Measurements from ENCODE around the gene KLK1.

The KLK1 gene

GRCh38 chr19:50820086-50820485, 3.5 kb downstream of the KLK1 start:
- TF ChIP-seq CEBPB (IDR thresholded peaks at IDR 0.05) (no peak), ZBTB7A (IDR thresholded peaks at IDR 0.05; ENCODE audit: low read depth) (no peak), TAF1 (IDR thresholded peaks at IDR 0.05; ENCODE audit: low read depth) (no peak), FOXM1 (IDR thresholded peaks at IDR 0.05; ENCODE audit: borderline replicate concordance, low read depth) (no peak), TEAD4 (IDR thresholded peaks at IDR 0.05) (no peak), EP300 (IDR thresholded peaks at IDR 0.05; ENCODE audit: borderline replicate concordance) (no peak), REST (IDR thresholded peaks at IDR 0.05; ENCODE audit: low read depth) (no peak), YY1 (IDR thresholded peaks at IDR 0.05; ENCODE audit: low read depth) (no peak), MAX (IDR thresholded peaks at IDR 0.05) (no peak), USF1 (IDR thresholded peaks at IDR 0.05) (no peak)

- no peak for TF ChIP-seq TAF1 (IDR thresholded peaks at IDR 0.05; ENCODE audit: low read depth)
- TF ChIP-seq RAD21 (IDR thresholded peaks at IDR 0.05; ENCODE audit: low read depth), result no peak
- TF ChIP-seq FOXM1 (IDR thresholded peaks at IDR 0.05; ENCODE audit: borderline replicate concordance, low read depth), result no peak
- no peak for TF ChIP-seq TEAD4 (IDR thresholded peaks at IDR 0.05)
- TF ChIP-seq CREB1 (IDR thresholded peaks at IDR 0.05; ENCODE audit: low read depth), result no peak
- no peak for TF ChIP-seq ZBTB7A (IDR thresholded peaks at IDR 0.05; ENCODE audit: low read depth)
- no peak for TF ChIP-seq YY1 (IDR thresholded peaks at IDR 0.05; ENCODE audit: low read depth)
- no peak for TF ChIP-seq USF1 (IDR thresholded peaks at IDR 0.05)
- TF ChIP-seq TCF12 (IDR thresholded peaks at IDR 0.05; ENCODE audit: low read depth), result no peak
Measured at GRCh38 chr19:50819636-50820035, 4.0 kb downstream of the KLK1 start.

- TF ChIP-seq MAX (IDR thresholded peaks at IDR 0.05) (no peak), CREB1 (IDR thresholded peaks at IDR 0.05; ENCODE audit: low read depth) (no peak), USF1 (IDR thresholded peaks at IDR 0.05) (no peak), TAF1 (IDR thresholded peaks at IDR 0.05; ENCODE audit: low read depth) (no peak), ZBTB7A (IDR thresholded peaks at IDR 0.05; ENCODE audit: low read depth) (no peak), YY1 (IDR thresholded peaks at IDR 0.05; ENCODE audit: low read depth) (no peak), EGR1 (IDR thresholded peaks at IDR 0.05) (no peak), REST (IDR thresholded peaks at IDR 0.05; ENCODE audit: low read depth) (no peak), EP300 (IDR thresholded peaks at IDR 0.05; ENCODE audit: borderline replicate concordance) (no peak), FOXM1 (IDR thresholded peaks at IDR 0.05; ENCODE audit: borderline replicate concordance, low read depth) (no peak), NFIC (IDR thresholded peaks at IDR 0.05) (no peak), CEBPB (IDR thresholded peaks at IDR 0.05) (no peak), TCF12 (IDR thresholded peaks at IDR 0.05; ENCODE audit: low read depth) (no peak), TEAD4 (IDR thresholded peaks at IDR 0.05) (no peak), RAD21 (IDR thresholded peaks at IDR 0.05; ENCODE audit: low read depth) (no peak)
Measured at GRCh38 chr19:50818859-50819472, 4.6 kb downstream of the KLK1 start.

GRCh38 chr19:50817941-50818858, 5.4 kb downstream of the KLK1 start:
- TF ChIP-seq MAX (IDR thresholded peaks at IDR 0.05), result 0 out of 2 replicates have a peak, but pooled peaks have one; percentile 30
- TF ChIP-seq CEBPB (IDR thresholded peaks at IDR 0.05), result no peak

GRCh38 chr19:50815439-50815838, 8.1 kb downstream of the KLK1 start:
- TF ChIP-seq USF1 (IDR thresholded peaks at IDR 0.05) (peak; percentile 60; the same call in 1 of the 2 replicates), EGR1 (IDR thresholded peaks at IDR 0.05) (no peak)
